K562 (cell line): ENCODE data around the gene NDUFA7. TPM values are rescaled to one million over a fixed set of nuclear protein-coding genes. Genes with fewer than 3 reads are reported as not detected.

Experiments
- ARID4B ChIP-seq: sonication (generic); formaldehyde crosslinking; IDR thresholded peaks from 2 replicates; pipeline ENCODE4 v1.8.0; 2022; ENCODE audit warnings: mild to moderate bottlenecking, missing genetic modification reagents
- CHD1 ChIP-seq: fragments of 200-600 bp; sonication (generic); IDR thresholded peaks from one replicate; pipeline ENCODE4 v1.6.1; 2012; ENCODE audit warnings: mild to moderate bottlenecking, moderate library complexity, low read length, inconsistent platforms
- CREBBP ChIP-seq: IDR thresholded peaks from one replicate; pipeline ENCODE4 v1.6.1; 2012; ENCODE audit warnings: low read depth, mild to moderate bottlenecking, control low read depth, inconsistent platforms, low read length
- ERF ChIP-seq: fragments of 450-650 bp; formaldehyde crosslinking; IDR thresholded peaks from 2 replicates; pipeline ENCODE4 v1.4.0; 2020; ENCODE audit warnings: mild to moderate bottlenecking, mixed read lengths
- FIP1L1 ChIP-seq: fragments of 200-400 bp; formaldehyde crosslinking; IDR thresholded peaks from 2 replicates; pipeline ENCODE4 v1.6.1; 2018; ENCODE audit warnings: mild to moderate bottlenecking, low read depth, low read length; ENCODE audit not compliant: poor library complexity, severe bottlenecking
- HNRNPK ChIP-seq: fragments of 200-400 bp; formaldehyde crosslinking; IDR thresholded peaks from one replicate; pipeline ENCODE4 v1.6.1; 2018; ENCODE audit warnings: mild to moderate bottlenecking, low read depth, low read length; ENCODE audit not compliant: poor library complexity, severe bottlenecking
- KAT7 ChIP-seq: sonication (generic); formaldehyde crosslinking; IDR thresholded peaks from 2 replicates; pipeline ENCODE4 v1.8.0; 2022; ENCODE audit warnings: missing genetic modification reagents, mild to moderate bottlenecking, borderline replicate concordance
- MIER1 ChIP-seq: fragments of 450-650 bp; IDR thresholded peaks from 2 replicates; pipeline ENCODE4 v1.6.1; 2016; ENCODE audit warnings: antibody characterized with exemption, mild to moderate bottlenecking, low read depth
- MITF ChIP-seq: IDR thresholded peaks from 2 replicates; pipeline ENCODE4 v1.6.1; 2014; ENCODE audit warnings: antibody characterized with exemption
- MXI1 ChIP-seq: IDR thresholded peaks from 2 replicates; pipeline ENCODE4 v1.6.1; 2011; ENCODE audit warnings: low read depth, mild to moderate bottlenecking, improper control_type of control experiment, low read length
- SAP30 ChIP-seq: fragments of 200-600 bp; sonication (generic); IDR thresholded peaks from 2 replicates; pipeline ENCODE4 v1.6.1; 2012; ENCODE audit warnings: borderline replicate concordance, low read depth, mild to moderate bottlenecking, moderate library complexity, low read length, control low read depth, inconsistent platforms; ENCODE audit not compliant: insufficient read depth, poor library complexity, severe bottlenecking
- SPI1 ChIP-seq: IDR thresholded peaks from 2 replicates; pipeline ENCODE4 v1.6.1; 2011; ENCODE audit warnings: low read depth, low read length, control low read depth, borderline replicate concordance
- XRCC4 ChIP-seq: IDR thresholded peaks from one replicate; pipeline ENCODE4 v1.6.1; 2011; ENCODE audit not compliant: insufficient read depth, insufficient read length; ENCODE audit errors: extremely low read depth
- ZNF124 ChIP-seq: sonication (generic); formaldehyde crosslinking; IDR thresholded peaks from 2 replicates; pipeline ENCODE4 v1.8.1; 2022; ENCODE audit warnings: missing genetic modification reagents
- ZNF274 ChIP-seq: IDR thresholded peaks from 2 replicates; pipeline ENCODE4 v1.6.1; 2011; ENCODE audit warnings: low read depth, mild to moderate bottlenecking, low read length, moderate library complexity, borderline replicate concordance
- polyA plus RNA-seq, 8 experiments: library from polyadenylated mRNA; depleted of rRNA in 4 of 8; stranded (reverse) in 5 of 8; unstranded in 3 of 8; fragments of >200 nt; fragmentation: Nextera tagmentation in 2 of 8; fragmentation: Illumina TruSeq in 1 of 8; extraction: Ambion mirVana in 2 of 8; extraction: Trizol in 1 of 8; gene quantifications; 2 replicates each; pipeline versions ENCODE4 v1.2.1 to v1.2.3, GENCODE V29; 2011 to 2014; ENCODE audit warnings: inconsistent platforms in 1 of 8, missing spikeins in 1 of 8
- total RNA-seq, 7 experiments: library from RNA; depleted of rRNA in 6 of 7; stranded (reverse); fragments of >200 nt in 6 of 7; fragmentation: Illumina TruSeq in 2 of 7; extraction: Trizol in 2 of 7; gene quantifications; 2 replicates each; pipeline versions ENCODE4 v1.2.1 to v1.2.3, GENCODE V29; 2011 to 2021; ENCODE audit warnings: low replicate concordance in 1 of 7
- TF ChIP-seq, protein P1 (sequence below): sonication (generic); formaldehyde crosslinking; IDR thresholded peaks from 2 replicates; pipeline ENCODE4 v1.9.0; 2022; ENCODE audit warnings: mild to moderate bottlenecking, missing genetic modification reagents

NDUFA7 gene
- total and polyA plus RNA-seq, 9 of the 15 experiments (the other 6 are each of a cell fraction or from before 2014, with no cell fraction given): 70.8 to 348 (median 142) TPM

- TF ChIP-seq, protein P1, sequence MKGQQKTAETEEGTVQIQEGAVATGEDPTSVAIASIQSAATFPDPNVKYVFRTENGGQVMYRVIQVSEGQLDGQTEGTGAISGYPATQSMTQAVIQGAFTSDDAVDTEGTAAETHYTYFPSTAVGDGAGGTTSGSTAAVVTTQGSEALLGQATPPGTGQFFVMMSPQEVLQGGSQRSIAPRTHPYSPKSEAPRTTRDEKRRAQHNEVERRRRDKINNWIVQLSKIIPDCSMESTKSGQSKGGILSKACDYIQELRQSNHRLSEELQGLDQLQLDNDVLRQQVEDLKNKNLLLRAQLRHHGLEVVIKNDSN (CRISPR knock-in tag): peak; percentile 86
- TF ChIP-seq CHD1: no peak
- TF ChIP-seq KAT7 (CRISPR knock-in tag): 0 out of 2 replicates have a peak, but pooled peaks have one; percentile 69
- TF ChIP-seq SAP30: peak; percentile 92
- no peak for TF ChIP-seq MIER1
- 0 out of 2 replicates have a peak, but pooled peaks have one; percentile 28 for TF ChIP-seq MITF
- peak; percentile 98 for TF ChIP-seq ARID4B (CRISPR knock-in tag)
- TF ChIP-seq ERF: peak; percentile 95
- TF ChIP-seq FIP1L1: peak; percentile 78
- TF ChIP-seq ZNF124 (CRISPR knock-in tag): 0 out of 2 replicates have a peak, but pooled peaks have one; percentile 62
- TF ChIP-seq XRCC4: no peak
- TF ChIP-seq CREBBP: no peak
- no peak for TF ChIP-seq HNRNPK
- 0 out of 2 replicates have a peak, but pooled peaks have one; percentile 39 for TF ChIP-seq SPI1
- peak; percentile 92 for TF ChIP-seq MXI1
- peak; percentile 29; the same call in 1 of the 2 replicates for TF ChIP-seq ZNF274
Measured at GRCh38 chr19:8307965-8308866, 13.0 kb downstream of the NDUFA7 start, which contains the start of gene CD320 (continued).
